Measurements from ENCODE around the gene ASIC5.

DNA sequence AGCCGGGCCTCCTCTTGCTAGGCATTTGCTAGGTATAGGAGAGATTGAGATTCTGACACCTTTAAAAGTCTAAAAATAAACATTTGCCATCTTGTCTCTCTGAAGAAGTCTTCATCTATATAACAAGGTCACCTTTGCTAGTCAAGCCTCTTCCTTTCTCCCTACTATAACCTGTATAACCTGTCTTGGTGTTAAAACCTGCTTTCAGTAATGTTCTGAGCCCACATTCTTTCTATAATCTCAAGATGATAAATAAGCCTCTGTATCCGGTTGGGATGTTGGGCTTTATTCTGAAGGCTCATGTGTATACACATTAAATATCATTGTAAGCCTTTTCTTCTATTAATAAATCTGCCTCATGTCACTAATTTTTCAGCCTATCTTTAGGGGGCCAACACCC is 10.2 kb downstream of the ASIC5 start:
- TF ChIP-seq, protein P1, sequence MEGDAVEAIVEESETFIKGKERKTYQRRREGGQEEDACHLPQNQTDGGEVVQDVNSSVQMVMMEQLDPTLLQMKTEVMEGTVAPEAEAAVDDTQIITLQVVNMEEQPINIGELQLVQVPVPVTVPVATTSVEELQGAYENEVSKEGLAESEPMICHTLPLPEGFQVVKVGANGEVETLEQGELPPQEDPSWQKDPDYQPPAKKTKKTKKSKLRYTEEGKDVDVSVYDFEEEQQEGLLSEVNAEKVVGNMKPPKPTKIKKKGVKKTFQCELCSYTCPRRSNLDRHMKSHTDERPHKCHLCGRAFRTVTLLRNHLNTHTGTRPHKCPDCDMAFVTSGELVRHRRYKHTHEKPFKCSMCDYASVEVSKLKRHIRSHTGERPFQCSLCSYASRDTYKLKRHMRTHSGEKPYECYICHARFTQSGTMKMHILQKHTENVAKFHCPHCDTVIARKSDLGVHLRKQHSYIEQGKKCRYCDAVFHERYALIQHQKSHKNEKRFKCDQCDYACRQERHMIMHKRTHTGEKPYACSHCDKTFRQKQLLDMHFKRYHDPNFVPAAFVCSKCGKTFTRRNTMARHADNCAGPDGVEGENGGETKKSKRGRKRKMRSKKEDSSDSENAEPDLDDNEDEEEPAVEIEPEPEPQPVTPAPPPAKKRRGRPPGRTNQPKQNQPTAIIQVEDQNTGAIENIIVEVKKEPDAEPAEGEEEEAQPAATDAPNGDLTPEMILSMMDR (conservative IDR thresholded peaks at IDR 0.05 in 1 of 2, IDR thresholded peaks at IDR 0.05 in 1 of 2; ENCODE audit: low read depth in 1 of 2, low read length in 2 of 2), result no peak
- no peak for TF ChIP-seq EZH2 (IDR thresholded peaks at IDR 0.05; ENCODE audit: low read length, missing control alignments)

Data from fibroblast of lung (primary cell).